ENCODE results near the gene RDX. TPM values are rescaled to one million over a fixed set of nuclear protein-coding genes. Genes with fewer than 3 reads are reported as not detected.
A peak's percentile ranks its signal among the peaks of the same experiment; 100 is the strongest.

The RDX gene
- polyA plus RNA-seq (ENCODE audit: insufficient read length in 12 of 12): 1,000 to 10,000 TPM in 1 of 12 donors, 100 to 1,000 TPM in 5, 10 to 100 TPM in 6; 81.3 to 1,379 (median 101) TPM
- long read RNA-seq, donor 1, full-length matches to known transcripts: 4 of 20 reads
- long read RNA-seq, donor 1, partial matches to known transcripts: 16 of 20 reads
- long read RNA-seq, donor 1, other reads (novel, unspliced or antisense): 0 of 20 reads
- long read RNA-seq, donor 2, full-length matches to known transcripts: 5 of 28 reads
- long read RNA-seq, donor 2, partial matches to known transcripts: 23 of 28 reads
- long read RNA-seq, donor 2, other reads (novel, unspliced or antisense): 0 of 28 reads
- long read RNA-seq, donor 3, full-length matches to known transcripts: 2 of 8 reads
- long read RNA-seq, donor 3, partial matches to known transcripts: 6 of 8 reads
- long read RNA-seq, donor 3, other reads (novel, unspliced or antisense): 0 of 8 reads
- long read RNA-seq, donor 4, full-length matches to known transcripts: 1 of 1 reads
- long read RNA-seq, donor 4, partial matches to known transcripts: 0 of 1 reads
- long read RNA-seq, donor 4, other reads (novel, unspliced or antisense): 0 of 1 reads
- long read RNA-seq, donor 5: 0 reads
- long read RNA-seq, donor 6, full-length matches to known transcripts: 2 of 9 reads
- long read RNA-seq, donor 6, partial matches to known transcripts: 7 of 9 reads
- long read RNA-seq, donor 6, other reads (novel, unspliced or antisense): 0 of 9 reads
- long read RNA-seq, donor 7, partial matches to known transcripts: 21 of 23 reads
- long read RNA-seq, donor 7, other reads (novel, unspliced or antisense): 0 of 23 reads
- long read RNA-seq, donor 8, full-length matches to known transcripts: 10 of 108 reads
- long read RNA-seq, donor 8, partial matches to known transcripts: 98 of 108 reads
- long read RNA-seq, donor 8, other reads (novel, unspliced or antisense): 0 of 108 reads
- long read RNA-seq, donor 9, full-length matches to known transcripts: 2 of 26 reads
- long read RNA-seq, donor 9, partial matches to known transcripts: 24 of 26 reads
- long read RNA-seq, donor 9, other reads (novel, unspliced or antisense): 0 of 26 reads
- long read RNA-seq, donor 10, full-length matches to known transcripts: 11 of 42 reads
- long read RNA-seq, donor 10, partial matches to known transcripts: 31 of 42 reads
- long read RNA-seq, donor 10, other reads (novel, unspliced or antisense): 0 of 42 reads
- long read RNA-seq, donor 11, full-length matches to known transcripts: 9 of 53 reads
- long read RNA-seq, donor 11, partial matches to known transcripts: 44 of 53 reads
- long read RNA-seq, donor 11, other reads (novel, unspliced or antisense): 0 of 53 reads

GRCh38 chr11:110296226-110297075 is at the start of gene RDX:
TSS of gene RDX (minus strand) at chr11:110296614. CDS start at chr11:110279692, 16,922 bp downstream.
- peak; percentile 60 for DNase-seq

- no peak for DNase-seq
Observed at GRCh38 chr11:110345743-110346142, 49.3 kb upstream of the RDX start.

GRCh38 chr11:110340436-110340835 is 44.0 kb upstream of the RDX start:
- DNase-seq: no peak

- no peak for DNase-seq
Observed at GRCh38 chr11:110339456-110340250, 43.2 kb upstream of the RDX start.

GRCh38 chr11:110338684-110339083 is 42.3 kb upstream of the RDX start:
- DNase-seq: no peak

GRCh38 chr11:110337570-110338193 is 41.3 kb upstream of the RDX start:
- DNase-seq: no peak

- no peak for DNase-seq
Observed at GRCh38 chr11:110336054-110336453, 39.6 kb upstream of the RDX start.

GRCh38 chr11:110335358-110335757 is 38.9 kb upstream of the RDX start:
- no peak for DNase-seq

GRCh38 chr11:110331626-110332025 is 35.2 kb upstream of the RDX start:
- no peak for DNase-seq

- DNase-seq: no peak
Observed at GRCh38 chr11:110329445-110329844, 33.0 kb upstream of the RDX start.

GRCh38 chr11:110327508-110327907 is 31.1 kb upstream of the RDX start:
- no peak for DNase-seq

GRCh38 chr11:110323786-110324185 is 27.4 kb upstream of the RDX start:
- no peak for DNase-seq

GRCh38 chr11:110319501-110319900 is 23.1 kb upstream of the RDX start:
- DNase-seq: no peak

GRCh38 chr11:110318638-110319404 is 22.4 kb upstream of the RDX start:
- DNase-seq: no peak

- DNase-seq: no peak
Observed at GRCh38 chr11:110317516-110317932, 21.1 kb upstream of the RDX start.

- DNase-seq: no peak
Observed at GRCh38 chr11:110314366-110315095, 18.1 kb upstream of the RDX start.

- no peak for DNase-seq
Observed at GRCh38 chr11:110312670-110313069, 16.3 kb upstream of the RDX start.

Data from muscle of arm (tissue), 14 donors.